ENCODE measurements around the gene TBPL2.
"Not testable (repeated sequence)": the region's sequence is repeated elsewhere in the genome, so short reads cannot be mapped to it uniquely, and the experiment has no call there.

The TBPL2 gene

DNA sequence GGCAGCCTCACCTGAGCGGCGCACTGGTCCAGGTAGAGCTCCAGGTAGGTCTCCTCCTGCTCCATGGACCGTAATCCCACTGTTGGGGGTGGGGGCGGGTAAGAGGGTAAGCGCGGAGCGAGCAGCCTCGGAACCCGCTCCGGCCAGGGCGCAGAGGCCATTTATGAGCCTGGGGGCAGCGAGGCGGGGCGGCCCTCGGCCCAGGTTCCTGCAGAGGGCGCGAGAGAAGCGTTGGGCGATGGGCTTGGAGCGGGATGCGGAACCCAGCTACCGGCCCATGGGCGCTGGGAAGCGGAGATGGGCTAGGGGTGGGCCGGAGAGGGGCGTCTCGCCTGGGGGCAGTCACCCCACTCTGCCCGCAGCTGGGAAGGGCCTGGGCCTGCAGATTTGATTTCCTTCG is at the start of gene TBPL2:
TSS of gene TBPL2 (minus strand) at position 232 of the 400 bp plus-strand sequence. CDS start at position 65, 167 bp downstream.
- DNase-seq (ENCODE audit: low spot score): no peak

DNA sequence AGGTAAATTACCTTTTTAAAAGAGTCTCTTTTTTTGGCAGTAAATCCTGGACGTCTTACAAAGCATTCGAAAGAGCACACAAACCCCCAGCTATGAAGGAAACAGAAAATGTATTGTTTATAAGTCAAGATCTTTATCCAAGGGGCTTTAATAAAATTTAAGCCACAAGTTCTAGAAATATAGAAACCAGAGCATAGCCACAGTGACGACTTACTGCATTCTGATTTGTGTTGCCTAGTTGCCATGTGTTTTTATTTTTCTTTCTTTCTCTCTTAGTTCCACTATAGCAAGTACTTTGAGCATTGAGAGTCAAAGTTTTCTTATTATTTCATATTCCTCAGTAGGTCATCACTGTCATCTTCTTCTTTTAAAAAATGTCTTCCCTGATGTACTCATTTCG is 47.8 kb upstream of the TBPL2 start:
- DNase-seq (ENCODE audit: low spot score): no peak

- DNase-seq (ENCODE audit: low spot score): no peak
Observed at GRCh38 chr14:55482936-55483605, 42.7 kb upstream of the TBPL2 start.

- no peak for DNase-seq (ENCODE audit: low spot score)
Observed at GRCh38 chr14:55481769-55482168, 41.4 kb upstream of the TBPL2 start.

DNA sequence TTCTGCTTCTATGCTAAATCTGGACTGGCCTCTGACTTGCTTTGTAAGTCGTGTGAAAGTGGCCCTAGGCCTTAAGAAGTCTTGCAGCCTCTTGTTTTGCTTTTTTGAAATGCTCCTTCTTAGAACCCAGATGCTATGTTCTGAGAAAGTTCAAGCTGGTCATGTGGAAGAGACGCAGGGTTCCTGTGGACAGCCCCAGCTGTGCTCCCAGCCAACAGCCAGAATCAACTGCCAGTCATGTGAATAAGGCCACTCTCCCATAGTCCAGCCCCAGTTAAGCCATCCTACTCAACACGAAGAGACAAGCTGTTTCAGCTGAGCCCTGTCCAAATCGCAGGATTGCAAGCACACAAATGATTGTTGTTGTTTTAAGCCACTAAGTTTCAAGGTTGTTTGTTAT is 37.3 kb upstream of the TBPL2 start:
- no peak for DNase-seq (ENCODE audit: low spot score)

DNA sequence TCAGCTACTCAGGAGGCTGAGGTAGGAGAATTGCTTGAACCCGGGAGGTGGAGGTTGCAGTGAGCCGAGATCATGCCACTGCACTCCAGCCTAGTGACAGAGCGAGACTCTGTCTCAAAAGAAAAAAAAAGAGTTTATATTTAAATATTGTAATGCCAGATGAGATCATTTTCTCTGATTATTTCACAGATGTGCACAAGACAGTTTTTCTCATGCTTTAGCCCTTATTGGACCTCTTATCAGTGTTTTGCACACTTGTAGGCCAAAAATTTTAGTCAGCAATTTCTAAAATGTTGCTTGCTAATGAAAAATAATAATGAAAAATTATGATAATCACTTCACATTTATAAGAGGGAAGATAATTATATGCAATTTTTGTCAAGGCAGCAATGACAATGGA is 36.0 kb upstream of the TBPL2 start:
- not testable (repeated sequence) for DNase-seq (ENCODE audit: low spot score)

GRCh38 chr14:55473786-55474185 is 33.4 kb upstream of the TBPL2 start:
- DNase-seq (ENCODE audit: low spot score): no peak

GRCh38 chr14:55470025-55470424 is 29.6 kb upstream of the TBPL2 start:
- no peak for DNase-seq (ENCODE audit: low spot score)

DNA sequence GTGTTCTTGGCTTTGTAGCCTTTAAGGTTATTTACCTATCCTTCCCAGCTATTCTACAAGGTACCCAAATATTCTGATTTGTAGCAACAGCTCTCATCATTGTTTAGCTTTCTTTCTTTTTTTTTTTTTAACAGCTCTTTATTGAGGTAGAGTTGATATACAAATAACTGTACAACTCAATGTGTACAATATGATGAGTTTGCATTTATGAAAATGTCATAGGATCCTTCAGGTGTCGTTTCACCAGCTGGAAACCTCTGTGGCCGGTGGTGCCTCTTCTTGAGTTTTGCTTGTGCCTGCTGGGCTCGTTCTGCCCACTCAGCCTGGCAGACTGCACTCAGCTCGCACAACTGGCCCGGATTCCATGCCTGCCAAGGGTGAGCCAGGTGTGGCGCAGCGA is 26.9 kb upstream of the TBPL2 start:
- no peak for DNase-seq (ENCODE audit: low spot score)

- DNase-seq (ENCODE audit: low spot score): no peak
Observed at GRCh38 chr14:55458800-55459515, 18.5 kb upstream of the TBPL2 start.

DNA sequence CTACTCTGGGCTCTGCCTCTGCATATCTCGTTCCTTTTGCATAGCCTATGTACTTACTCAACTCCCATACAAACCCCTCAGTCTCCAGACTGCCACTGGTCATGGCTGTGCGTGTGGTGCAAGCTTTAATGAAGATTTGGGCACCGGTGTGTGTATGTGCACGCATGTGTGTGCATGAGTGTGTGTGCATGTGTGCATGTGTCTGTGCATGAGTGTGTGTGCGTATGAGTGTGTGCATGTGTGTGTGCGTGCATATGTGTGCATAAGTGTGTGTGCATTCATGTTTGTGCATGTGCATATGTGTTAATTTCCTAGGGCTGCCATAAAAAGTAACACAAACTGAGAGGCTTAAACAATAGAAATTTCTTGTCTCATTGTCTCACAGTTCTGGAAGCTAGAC is 17.1 kb upstream of the TBPL2 start:
- DNase-seq (ENCODE audit: low spot score): no peak

DNA sequence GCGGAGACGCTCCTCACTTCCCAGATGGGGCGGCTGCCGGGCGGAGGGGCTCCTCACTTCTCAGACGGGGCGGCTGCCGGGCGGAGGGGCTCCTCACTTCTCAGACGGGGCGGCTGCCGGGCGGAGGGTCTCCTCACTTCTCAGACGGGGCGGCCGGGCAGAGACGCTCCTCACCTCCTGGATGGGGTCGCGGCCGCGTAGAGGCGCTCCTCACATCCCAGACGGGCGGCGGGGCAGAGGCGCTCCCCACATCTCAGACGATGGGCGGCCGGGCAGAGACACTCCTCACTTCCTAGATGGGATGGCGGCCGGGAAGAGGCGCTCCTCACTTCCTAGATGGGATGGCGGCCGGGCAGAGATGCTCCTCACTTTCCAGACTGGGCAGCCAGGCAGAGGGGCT is 16.0 kb upstream of the TBPL2 start:
- not testable (repeated sequence) for DNase-seq (ENCODE audit: low spot score)

GRCh38 chr14:55454264-55455002 is 14.0 kb upstream of the TBPL2 start:
- DNase-seq (ENCODE audit: low spot score): peak; percentile 34

GRCh38 chr14:55451950-55452349 is 11.5 kb upstream of the TBPL2 start:
- no peak for DNase-seq (ENCODE audit: low spot score)

GRCh38 chr14:55451398-55451797 is 11.0 kb upstream of the TBPL2 start:
- no peak for DNase-seq (ENCODE audit: low spot score)

DNA sequence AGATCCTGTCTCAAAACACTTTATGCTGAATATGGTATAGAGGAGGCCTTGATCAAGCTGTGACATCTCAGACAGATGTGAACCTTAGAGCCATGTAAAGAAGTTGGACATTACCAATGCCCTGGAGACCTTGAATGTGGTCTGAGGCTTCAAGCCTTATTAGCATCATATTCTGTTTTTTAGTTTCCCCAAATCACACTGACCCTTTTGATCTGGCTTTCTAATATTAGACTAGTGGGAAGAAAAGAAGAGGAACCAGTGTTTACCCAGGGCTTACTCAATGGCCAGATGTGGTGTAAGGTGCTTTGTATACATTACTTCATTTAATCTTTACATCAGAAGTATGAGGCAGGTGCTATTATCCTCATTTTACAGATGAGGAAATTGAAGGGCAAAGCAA is 10.6 kb upstream of the TBPL2 start:
- DNase-seq (ENCODE audit: low spot score): no peak

GRCh38 chr14:55450539-55450938 is 10.1 kb upstream of the TBPL2 start:
- no peak for DNase-seq (ENCODE audit: low spot score)

GRCh38 chr14:55450124-55450523 is 9.7 kb upstream of the TBPL2 start:
- no peak for DNase-seq (ENCODE audit: low spot score)

- DNase-seq (ENCODE audit: low spot score): no peak
Observed at GRCh38 chr14:55449116-55449515, 8.7 kb upstream of the TBPL2 start.

- DNase-seq (ENCODE audit: low spot score): peak; percentile 82
Observed at GRCh38 chr14:55448141-55448614, 7.8 kb upstream of the TBPL2 start.

DNA sequence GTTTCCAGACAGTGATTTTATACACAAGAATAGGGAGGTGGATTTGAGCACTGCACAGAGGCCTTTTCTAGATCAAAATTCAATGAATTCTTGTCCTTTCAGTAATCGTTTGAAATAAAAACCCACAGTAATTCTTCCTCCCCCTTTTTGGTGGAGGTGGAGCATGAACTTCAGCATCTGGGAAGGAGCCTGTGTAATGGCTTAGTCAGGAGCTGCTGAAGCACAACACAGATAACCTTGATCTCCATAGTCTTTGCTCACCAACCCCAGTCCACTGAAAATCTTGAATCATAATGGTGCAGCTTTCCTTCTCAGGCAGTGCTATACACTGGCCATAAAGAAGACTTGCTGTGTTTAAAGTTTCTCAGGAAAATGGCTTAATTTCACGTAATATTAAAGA is 6.4 kb upstream of the TBPL2 start:
- no peak for DNase-seq (ENCODE audit: low spot score)

DNA sequence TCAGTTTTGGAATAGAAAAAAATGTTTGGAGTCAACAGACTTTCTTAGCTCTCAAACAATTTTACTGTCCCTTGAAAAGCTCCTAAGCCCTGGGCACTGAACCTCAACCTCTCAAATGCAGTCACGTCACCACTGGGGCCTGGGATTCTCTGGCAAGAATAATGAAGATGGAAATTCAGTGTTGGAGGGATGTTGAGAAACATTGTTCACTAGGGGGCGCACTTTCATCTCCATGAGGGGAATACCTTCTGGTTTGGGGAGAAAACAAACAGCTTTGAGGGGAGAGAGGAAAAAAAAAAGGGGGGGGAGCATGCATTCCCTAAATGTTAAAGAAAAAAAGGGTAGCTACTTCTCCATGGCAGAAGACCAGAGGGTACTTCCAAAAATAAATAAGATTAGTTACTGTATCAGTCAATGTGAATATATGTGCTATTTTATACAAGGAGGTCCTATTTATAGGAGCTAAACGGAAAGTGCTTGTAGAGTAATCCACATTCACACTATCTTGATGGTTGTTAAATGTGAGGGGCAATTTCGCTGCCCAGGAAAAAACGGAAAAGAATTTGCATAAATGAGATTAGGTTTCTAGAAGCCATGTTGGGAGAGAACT is 5.8 kb upstream of the TBPL2 start:
- peak; percentile 38 for DNase-seq (ENCODE audit: low spot score)

DNA sequence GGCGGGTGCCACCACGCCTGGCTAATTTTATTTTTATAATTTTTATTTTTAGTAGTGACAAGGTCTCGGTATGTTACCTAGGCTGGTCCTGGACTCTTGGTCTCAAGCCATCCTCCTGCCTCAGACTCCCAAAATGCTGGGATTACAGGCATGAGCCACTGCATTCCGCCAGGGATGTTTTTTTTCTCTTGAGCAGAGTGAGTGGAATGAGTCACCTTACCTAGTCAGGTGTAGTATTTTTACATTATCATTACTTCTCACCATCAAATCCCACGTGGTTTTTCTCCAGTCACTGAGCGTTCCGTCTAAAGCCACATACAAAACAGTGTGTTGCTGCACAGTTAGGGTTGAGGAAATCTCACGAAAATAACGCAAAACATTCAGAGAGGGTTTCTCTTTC is 870 bp upstream of the TBPL2 start:
- DNase-seq (ENCODE audit: low spot score): no peak

Data from SW480 (cell line).